ENCODE measurements around the gene RNF215.

DNA sequence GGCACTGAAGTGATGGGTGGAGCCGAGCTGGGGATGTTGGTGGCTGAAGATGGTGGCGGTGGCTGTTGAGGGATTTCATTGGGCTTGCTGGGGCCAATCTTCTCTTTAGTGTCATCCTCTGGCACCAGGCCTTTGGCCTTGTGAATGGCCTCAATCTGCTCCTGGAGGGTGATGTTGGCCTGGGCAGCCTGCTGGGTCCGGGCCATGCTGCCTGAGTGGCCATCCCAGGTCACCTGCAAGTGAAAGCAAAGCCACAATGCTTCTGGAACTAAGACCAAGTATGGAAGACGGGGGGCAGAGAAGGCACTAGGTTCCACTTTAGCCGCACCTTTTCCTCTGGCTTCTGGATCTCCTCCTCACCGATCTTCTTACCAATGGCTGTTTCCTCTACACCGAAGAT, 48.4 kb downstream of the RNF215 start:
- TF ChIP-seq, protein P1, sequence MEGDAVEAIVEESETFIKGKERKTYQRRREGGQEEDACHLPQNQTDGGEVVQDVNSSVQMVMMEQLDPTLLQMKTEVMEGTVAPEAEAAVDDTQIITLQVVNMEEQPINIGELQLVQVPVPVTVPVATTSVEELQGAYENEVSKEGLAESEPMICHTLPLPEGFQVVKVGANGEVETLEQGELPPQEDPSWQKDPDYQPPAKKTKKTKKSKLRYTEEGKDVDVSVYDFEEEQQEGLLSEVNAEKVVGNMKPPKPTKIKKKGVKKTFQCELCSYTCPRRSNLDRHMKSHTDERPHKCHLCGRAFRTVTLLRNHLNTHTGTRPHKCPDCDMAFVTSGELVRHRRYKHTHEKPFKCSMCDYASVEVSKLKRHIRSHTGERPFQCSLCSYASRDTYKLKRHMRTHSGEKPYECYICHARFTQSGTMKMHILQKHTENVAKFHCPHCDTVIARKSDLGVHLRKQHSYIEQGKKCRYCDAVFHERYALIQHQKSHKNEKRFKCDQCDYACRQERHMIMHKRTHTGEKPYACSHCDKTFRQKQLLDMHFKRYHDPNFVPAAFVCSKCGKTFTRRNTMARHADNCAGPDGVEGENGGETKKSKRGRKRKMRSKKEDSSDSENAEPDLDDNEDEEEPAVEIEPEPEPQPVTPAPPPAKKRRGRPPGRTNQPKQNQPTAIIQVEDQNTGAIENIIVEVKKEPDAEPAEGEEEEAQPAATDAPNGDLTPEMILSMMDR (IDR thresholded peaks at IDR 0.05; ENCODE audit: low read depth, low read length) = no peak
- no peak for TF ChIP-seq EZH2phosphoT487 (IDR thresholded peaks at IDR 0.05; ENCODE audit: low read depth)

Measured in OCI-LY3 (cell line).